Measurements from ENCODE around the gene ZNF747.

DNA sequence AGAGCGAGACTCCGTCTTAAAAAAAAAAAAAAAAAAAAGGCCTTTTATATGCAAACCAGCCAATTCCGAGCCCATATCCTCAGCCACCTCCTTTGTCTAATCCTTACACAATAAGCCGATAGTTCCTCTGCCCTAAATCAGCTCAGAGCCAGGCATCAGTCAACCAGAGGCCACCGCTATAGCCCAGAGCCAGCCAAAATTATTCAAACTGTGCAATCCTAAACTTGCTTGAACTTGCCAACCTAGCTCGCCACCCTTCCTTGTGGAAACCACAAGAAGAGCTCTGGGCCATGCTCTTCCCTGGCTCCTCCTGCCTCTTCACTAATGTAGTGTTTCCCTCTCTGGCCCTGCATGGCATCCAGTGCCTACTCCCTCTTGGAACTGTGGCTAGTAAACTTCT lies 44.4 kb downstream of the ZNF747 start:
- TF ChIP-seq, protein P1, sequence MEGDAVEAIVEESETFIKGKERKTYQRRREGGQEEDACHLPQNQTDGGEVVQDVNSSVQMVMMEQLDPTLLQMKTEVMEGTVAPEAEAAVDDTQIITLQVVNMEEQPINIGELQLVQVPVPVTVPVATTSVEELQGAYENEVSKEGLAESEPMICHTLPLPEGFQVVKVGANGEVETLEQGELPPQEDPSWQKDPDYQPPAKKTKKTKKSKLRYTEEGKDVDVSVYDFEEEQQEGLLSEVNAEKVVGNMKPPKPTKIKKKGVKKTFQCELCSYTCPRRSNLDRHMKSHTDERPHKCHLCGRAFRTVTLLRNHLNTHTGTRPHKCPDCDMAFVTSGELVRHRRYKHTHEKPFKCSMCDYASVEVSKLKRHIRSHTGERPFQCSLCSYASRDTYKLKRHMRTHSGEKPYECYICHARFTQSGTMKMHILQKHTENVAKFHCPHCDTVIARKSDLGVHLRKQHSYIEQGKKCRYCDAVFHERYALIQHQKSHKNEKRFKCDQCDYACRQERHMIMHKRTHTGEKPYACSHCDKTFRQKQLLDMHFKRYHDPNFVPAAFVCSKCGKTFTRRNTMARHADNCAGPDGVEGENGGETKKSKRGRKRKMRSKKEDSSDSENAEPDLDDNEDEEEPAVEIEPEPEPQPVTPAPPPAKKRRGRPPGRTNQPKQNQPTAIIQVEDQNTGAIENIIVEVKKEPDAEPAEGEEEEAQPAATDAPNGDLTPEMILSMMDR (IDR thresholded peaks at IDR 0.05), result no peak
- TF ChIP-seq POLR2AphosphoS5 (IDR thresholded peaks at IDR 0.05; ENCODE audit: insufficient read depth in 1 of 2, low read depth in 1 of 2) (peak in 1 of 2 donors; percentile 35), POLR2A (IDR thresholded peaks at IDR 0.05) (no peak)

Measured in vagina (tissue), 2 donors.